Kidney (tissue), 14 donors: ENCODE results near the gene ZSCAN12. TPM values are rescaled to one million over a fixed set of nuclear protein-coding genes. Genes with fewer than 3 reads are reported as not detected.

Experiments used
- DNase-seq, 5 donors: peaks; one replicate each; pipeline ENCODE4 v3.0.0-alpha.2; 2013 to 2020
- FAIRE-seq: peaks from 2 replicates; lab custom pipeline; 2012; peaks lifted over from hg19 to GRCh38; lab: Jason Lieb, UNC
- H3K27ac ChIP-seq, 2 donors: one replicate each; pipeline ENCODE4 v1.7.0; 2013; ENCODE audit warnings: low read depth in 2 of 2, low read length in 2 of 2, inconsistent platforms in 1 of 2
- H3K27me3 ChIP-seq: one replicate; pipeline ENCODE4 v1.7.1; 2013; ENCODE audit warnings: low read length, inconsistent platforms; ENCODE audit not compliant: control insufficient read depth, insufficient read depth
- H3K36me3 ChIP-seq, 3 donors: one replicate each; pipeline versions ENCODE4 v1.7.0 to v1.7.1; 2013; ENCODE audit warnings: low read length in 3 of 3, control low read depth in 1 of 3, inconsistent platforms in 1 of 3; ENCODE audit not compliant: insufficient read depth in 3 of 3, control insufficient read depth in 2 of 3
- H3K4me1 ChIP-seq, 3 donors: one replicate each; pipeline versions ENCODE4 v1.7.0 to v1.7.1; 2013; ENCODE audit warnings: low read length in 3 of 3, inconsistent platforms in 1 of 3, low read depth in 1 of 3; ENCODE audit not compliant: control insufficient read depth in 2 of 3, insufficient read depth in 2 of 3
- H3K4me3 ChIP-seq, 3 donors: one replicate each; pipeline versions ENCODE4 v1.7.0 to v1.8.1; 2013; ENCODE audit warnings: low read length in 3 of 3, control low read depth in 1 of 3, inconsistent platforms in 1 of 3
- H3K9ac ChIP-seq, 3 donors: one replicate each; pipeline versions ENCODE4 v1.7.0 to v1.7.1; 2013; ENCODE audit warnings: low read length in 3 of 3, control low read depth in 1 of 3, inconsistent platforms in 1 of 3
- H3K9me3 ChIP-seq, 3 donors: one replicate each; pipeline versions ENCODE4 v1.7.0 to v1.7.1; 2013; ENCODE audit warnings: low read length in 3 of 3, control low read depth in 1 of 3, inconsistent platforms in 1 of 3; ENCODE audit not compliant: control insufficient read depth in 2 of 3, insufficient read depth in 1 of 3
- intact Hi-C: fragments of 100-400 bp; cut with DNase I; formaldehyde crosslinking; loops from one replicate; pipeline ENCODE4 v1.11.1; 2022
- polyA plus RNA-seq: library from polyadenylated mRNA; stranded (reverse); fragments of 350-450 nt; fragmentation: Illumina TruSeq; extraction: RNeasy Lipid Tissue Mini Kit (QIAGEN cat#74804); gene quantifications from one replicate; pipeline ENCODE4 v1.2.3, GENCODE V29; 2014; ENCODE audit warnings: low read depth, low replicate concordance; ENCODE audit not compliant: insufficient read depth
- total RNA-seq: library from RNA; stranded (reverse); fragmentation: NEBNext Ultra II Directional; extraction: Animal tissue kit (Norgen Biotek cat#: 25700); gene quantifications from one replicate; pipeline ENCODE4 v1.2.1, GENCODE V29; 2021
- TF ChIP-seq, protein P1 (sequence below): IDR thresholded peaks from 3 replicates; pipeline ENCODE4 v1.5.1; 2012; ENCODE audit warnings: mild to moderate bottlenecking, moderate library complexity, borderline replicate concordance; ENCODE audit not compliant: insufficient read depth; ENCODE audit errors: extremely low read depth
- donor health status: control.
- donor health status: control.
- donor health status: control.
- donor health status: control.
- donor health status: control.
- donor health status: DM: yes; HTN: yes; CAD: no.
- donor health status: Normal renal cell carcinoma (clear cell type).

ZSCAN12 gene
- total and polyA plus RNA-seq, 2 donors from 2014 or later, result 1.3 to 7.9 TPM

- TF ChIP-seq, protein P1, sequence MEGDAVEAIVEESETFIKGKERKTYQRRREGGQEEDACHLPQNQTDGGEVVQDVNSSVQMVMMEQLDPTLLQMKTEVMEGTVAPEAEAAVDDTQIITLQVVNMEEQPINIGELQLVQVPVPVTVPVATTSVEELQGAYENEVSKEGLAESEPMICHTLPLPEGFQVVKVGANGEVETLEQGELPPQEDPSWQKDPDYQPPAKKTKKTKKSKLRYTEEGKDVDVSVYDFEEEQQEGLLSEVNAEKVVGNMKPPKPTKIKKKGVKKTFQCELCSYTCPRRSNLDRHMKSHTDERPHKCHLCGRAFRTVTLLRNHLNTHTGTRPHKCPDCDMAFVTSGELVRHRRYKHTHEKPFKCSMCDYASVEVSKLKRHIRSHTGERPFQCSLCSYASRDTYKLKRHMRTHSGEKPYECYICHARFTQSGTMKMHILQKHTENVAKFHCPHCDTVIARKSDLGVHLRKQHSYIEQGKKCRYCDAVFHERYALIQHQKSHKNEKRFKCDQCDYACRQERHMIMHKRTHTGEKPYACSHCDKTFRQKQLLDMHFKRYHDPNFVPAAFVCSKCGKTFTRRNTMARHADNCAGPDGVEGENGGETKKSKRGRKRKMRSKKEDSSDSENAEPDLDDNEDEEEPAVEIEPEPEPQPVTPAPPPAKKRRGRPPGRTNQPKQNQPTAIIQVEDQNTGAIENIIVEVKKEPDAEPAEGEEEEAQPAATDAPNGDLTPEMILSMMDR, result no peak
- intact Hi-C loops, result no loop called here
- H3K9me3 ChIP-seq, result no peaks in the 10 kb centered on the region
- H3K27ac ChIP-seq, result peak within 1 kb of the TSS; percentile 61 to 70
- H3K9ac ChIP-seq, result peak within 1 kb of the TSS; percentile 87 to 94 (median 91)
- DNase-seq (peak; percentile 89 to 96 (median 92)), FAIRE-seq (no peak)
- H3K4me3 ChIP-seq, result peak within 1 kb of the TSS; percentile 87 to 98 (median 97)
- H3K36me3 ChIP-seq, result no peaks in the 10 kb centered on the region
- no peaks in the 10 kb centered on the region for H3K27me3 ChIP-seq
- peaks cover 0 to 12% (median 6%) of the 10 kb centered on the region in 3 donors for H3K4me1 ChIP-seq
Measured at GRCh38 chr6:28349892-28350737, 49.4 kb downstream of the ZSCAN12 start, which contains the start of gene ZKSCAN3. TSS of gene ZKSCAN3 (plus strand) at chr6:28349947. CDS start at chr6:28359587, 9,640 bp downstream.

DNA sequence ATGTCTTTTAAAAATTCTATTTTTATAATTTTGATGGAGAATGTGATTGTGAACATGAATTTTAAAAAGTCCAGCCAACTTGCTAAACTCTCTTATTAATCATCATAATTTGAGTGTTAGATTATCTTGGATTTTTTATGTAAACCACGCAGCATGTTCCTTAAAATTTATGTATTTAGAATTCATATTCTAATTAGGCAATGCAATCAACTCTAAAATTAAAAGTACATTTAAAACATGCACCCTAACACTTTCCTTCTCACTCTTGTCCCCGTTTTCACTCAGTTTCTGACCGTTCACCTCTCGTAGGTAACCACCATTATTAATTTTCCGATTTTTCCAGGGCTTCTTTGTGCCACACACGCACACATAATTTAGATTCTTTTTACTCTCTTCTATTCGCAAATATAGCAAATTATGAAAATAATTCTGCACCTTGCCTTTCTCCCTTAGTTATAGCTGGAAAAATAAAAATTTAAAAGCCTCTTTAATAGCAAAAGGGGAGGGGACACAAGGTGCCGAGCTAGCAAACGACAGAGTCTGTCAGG lies 50.1 kb downstream of the ZSCAN12 start:
- no peaks in the 10 kb centered on the region for H3K36me3 ChIP-seq
- no peak for DNase-seq
- peak overlapping the region; percentile 87 to 98 (median 97) for H3K4me3 ChIP-seq
- TF ChIP-seq, protein P1, result no peak
- H3K9ac ChIP-seq, result peak overlapping the region; percentile 87 to 94 (median 91)
- FAIRE-seq, result no peak
- H3K27ac ChIP-seq, result peak overlapping the region; percentile 61 to 70
- intact Hi-C loops, result no loop called here
- no peaks in the 10 kb centered on the region for H3K9me3 ChIP-seq
- no peaks in the 10 kb centered on the region for H3K27me3 ChIP-seq
- peaks cover 0 to 9% (median 6%) of the 10 kb centered on the region in 3 donors for H3K4me1 ChIP-seq

DNA sequence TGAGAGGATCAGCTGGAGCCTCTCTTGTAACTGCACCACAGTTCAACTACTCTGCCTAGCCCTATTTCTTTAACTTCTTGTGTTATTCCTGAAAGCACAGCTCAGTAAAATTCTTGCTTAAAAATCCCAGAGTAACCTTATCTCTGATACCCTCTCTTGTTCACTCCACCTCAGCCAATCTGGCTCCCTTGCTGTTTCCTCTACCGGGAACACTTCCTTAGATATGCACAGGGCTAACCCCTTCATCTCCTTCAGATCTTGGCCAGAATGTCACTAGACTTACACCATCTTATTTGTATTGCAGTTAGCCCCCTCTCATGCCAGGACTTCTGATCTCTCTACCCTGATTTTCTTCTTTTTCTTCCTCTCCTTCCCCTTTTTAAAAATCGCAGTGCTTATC lies 52.4 kb downstream of the ZSCAN12 start:
- TF ChIP-seq, protein P1, result no peak
- no peak for DNase-seq
- no peaks in the 10 kb centered on the region for H3K36me3 ChIP-seq
- intact Hi-C loops, result no loop called here
- FAIRE-seq, result no peak
- no peak overlapping the region for H3K4me3 ChIP-seq
- H3K9ac ChIP-seq, result no peak overlapping the region
- no peak overlapping the region for H3K27ac ChIP-seq
- no peaks in the 10 kb centered on the region for H3K27me3 ChIP-seq
- H3K9me3 ChIP-seq, result no peaks in the 10 kb centered on the region
- peaks cover 0 to 7% (median 6%) of the 10 kb centered on the region in 3 donors for H3K4me1 ChIP-seq
